ENCODE data around the gene WNK4. TPM values are rescaled to one million over a fixed set of nuclear protein-coding genes. Genes with fewer than 3 reads are reported as not detected.

WNK4 gene
- total RNA-seq, 1 donor from 2014 or later, result not detected

- DNase-seq (ENCODE audit: low spot score), result no peak
Observed at GRCh38 chr17:42796066-42796758, 15.8 kb downstream of the WNK4 start.

- DNase-seq (ENCODE audit: low spot score), result no peak
Observed at GRCh38 chr17:42797067-42798007, 16.9 kb downstream of the WNK4 start.

DNA sequence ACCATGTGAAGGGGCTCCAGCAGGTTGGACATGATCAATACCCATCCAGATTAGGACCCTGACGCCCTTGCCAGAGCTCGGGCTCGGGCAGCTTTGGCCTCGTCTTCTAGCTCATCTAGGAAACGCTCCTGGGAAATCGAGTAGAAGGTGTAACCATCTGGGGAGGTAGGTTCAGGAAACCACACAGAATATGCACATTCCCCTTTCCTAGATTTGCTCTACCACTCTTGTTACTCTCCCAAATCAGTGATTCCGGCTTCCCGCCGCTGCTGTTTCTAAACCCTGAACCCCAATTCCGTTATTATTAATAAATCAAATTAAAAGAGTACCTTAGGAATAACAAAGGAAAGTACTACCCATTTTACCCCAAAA lies 17.6 kb downstream of the WNK4 start:
- no peak for DNase-seq (ENCODE audit: low spot score)

- DNase-seq (ENCODE audit: low spot score), result peak; percentile 95
Observed at GRCh38 chr17:42798383-42799380, 18.3 kb downstream of the WNK4 start, which contains the start of the genes CNTD1 and COA3. Gene CNTD1 (plus strand): TSS chr17:42798861. CDS start chr17:42799068, 207 bp downstream. Gene COA3 (minus strand): TSS chr17:42798704. CDS start chr17:42798681, 23 bp downstream.

- DNase-seq (ENCODE audit: low spot score), result no peak
Observed at GRCh38 chr17:42803074-42803883, 22.9 kb downstream of the WNK4 start.

DNA sequence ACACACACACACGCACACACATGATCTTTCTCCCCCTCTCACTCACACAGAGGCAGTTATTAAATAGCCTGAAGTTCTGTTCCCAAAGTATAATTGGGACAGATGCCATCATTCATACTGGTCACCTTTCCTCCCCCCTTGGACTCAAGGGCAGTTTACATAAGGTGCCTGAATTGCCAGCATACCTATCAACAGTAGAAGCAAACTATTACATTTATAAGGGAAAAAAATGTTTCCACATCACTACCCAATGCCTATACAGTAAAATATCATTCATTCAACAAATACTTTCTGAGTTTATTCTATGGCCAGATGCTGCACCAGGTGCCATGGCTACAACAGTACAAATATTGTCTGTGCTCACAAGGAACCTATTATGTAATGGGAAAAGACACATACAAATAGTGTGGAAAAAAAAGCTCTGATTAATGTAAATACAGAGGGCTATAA lies 24.5 kb downstream of the WNK4 start:
- no peak for DNase-seq (ENCODE audit: low spot score)

DNA sequence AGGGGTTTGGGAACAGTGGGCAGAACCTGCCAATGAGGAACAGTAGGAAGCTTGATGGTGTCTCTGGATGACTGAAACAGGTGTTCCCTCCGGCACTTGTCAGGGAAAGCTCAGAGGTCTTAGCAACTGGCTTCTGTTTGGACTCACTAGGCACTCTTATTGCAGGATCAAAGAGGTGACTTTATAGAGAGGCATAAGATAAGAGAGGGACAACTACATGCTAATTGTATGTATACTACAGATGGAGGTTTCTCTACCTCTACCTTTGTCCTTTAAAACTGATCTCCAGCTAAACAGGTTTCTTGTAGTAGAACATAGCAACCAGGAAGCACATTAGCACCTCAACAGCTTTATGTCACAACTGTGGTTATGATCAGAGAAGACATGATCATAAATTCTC lies 25.8 kb downstream of the WNK4 start:
- DNase-seq (ENCODE audit: low spot score), result no peak

DNA sequence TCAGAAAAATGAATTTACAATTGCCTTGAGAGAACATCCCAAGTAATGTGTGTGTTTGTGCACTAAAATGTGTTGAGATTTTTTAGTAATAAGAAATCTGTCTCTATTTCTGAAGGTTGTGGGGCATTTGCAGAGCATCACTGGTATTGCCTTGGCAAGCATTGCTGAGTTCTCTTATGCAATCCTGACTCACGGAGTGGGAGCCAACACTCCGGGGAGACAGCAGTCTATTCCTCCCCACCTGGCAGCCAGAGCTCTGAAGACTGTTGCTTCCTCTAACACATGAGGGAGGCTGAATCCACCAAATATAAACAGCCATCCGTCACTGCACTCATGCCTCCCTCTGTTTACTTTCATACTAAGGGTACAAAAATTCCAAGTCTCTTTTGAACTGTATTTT lies 28.8 kb downstream of the WNK4 start:
- no peak for DNase-seq (ENCODE audit: low spot score)

GRCh38 chr17:42814633-42815399 lies 34.4 kb downstream of the WNK4 start:
- no peak for DNase-seq (ENCODE audit: low spot score)

- DNase-seq (ENCODE audit: low spot score), result no peak
Observed at GRCh38 chr17:42817866-42818265, 37.5 kb downstream of the WNK4 start.

- DNase-seq (ENCODE audit: low spot score), result no peak
Observed at GRCh38 chr17:42818379-42818778, 38.0 kb downstream of the WNK4 start.

- DNase-seq (ENCODE audit: low spot score), result no peak
Observed at GRCh38 chr17:42819939-42820535, 39.6 kb downstream of the WNK4 start.

DNA sequence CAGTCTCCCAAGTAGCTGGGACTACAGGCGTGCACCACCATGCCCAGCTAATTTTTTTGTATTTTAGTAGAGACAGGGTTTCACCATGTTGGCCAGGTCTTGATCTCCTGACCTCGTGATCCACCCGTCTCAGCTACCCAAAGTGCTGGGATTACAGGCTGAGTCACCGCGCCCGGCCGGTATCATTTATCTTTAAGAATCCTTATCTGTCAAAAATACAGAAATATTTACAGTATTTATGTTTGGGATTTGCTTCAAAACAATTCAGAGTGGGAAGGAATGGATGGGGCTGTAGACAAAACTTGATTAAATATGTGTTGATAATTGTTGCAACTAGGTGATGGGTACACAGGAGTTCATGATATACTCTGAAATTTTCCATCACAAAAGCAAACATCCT lies 40.8 kb downstream of the WNK4 start:
- DNase-seq (ENCODE audit: low spot score), result no peak

- no peak for DNase-seq (ENCODE audit: low spot score)
Observed at GRCh38 chr17:42827472-42827871, 47.1 kb downstream of the WNK4 start.

DNA sequence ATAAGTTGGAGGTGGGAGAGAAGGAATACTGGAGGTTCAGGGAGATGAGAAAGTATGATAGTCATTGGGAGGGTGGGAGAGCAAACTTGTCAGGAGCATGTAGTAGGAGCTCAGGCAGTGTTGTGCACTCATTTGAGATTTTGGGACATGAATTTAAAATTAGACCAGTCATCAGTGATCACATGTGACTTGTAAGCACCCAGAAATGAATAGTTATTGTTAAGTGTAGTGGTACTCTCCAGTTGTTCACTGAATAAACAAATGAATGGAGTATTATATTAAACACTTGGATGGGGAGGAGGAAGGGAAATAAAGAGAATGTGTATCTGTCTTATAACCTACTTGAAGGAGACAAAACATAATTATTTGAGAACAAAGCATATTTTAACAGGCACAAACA lies 50.6 kb downstream of the WNK4 start:
- DNase-seq (ENCODE audit: low spot score), result no peak

DNA sequence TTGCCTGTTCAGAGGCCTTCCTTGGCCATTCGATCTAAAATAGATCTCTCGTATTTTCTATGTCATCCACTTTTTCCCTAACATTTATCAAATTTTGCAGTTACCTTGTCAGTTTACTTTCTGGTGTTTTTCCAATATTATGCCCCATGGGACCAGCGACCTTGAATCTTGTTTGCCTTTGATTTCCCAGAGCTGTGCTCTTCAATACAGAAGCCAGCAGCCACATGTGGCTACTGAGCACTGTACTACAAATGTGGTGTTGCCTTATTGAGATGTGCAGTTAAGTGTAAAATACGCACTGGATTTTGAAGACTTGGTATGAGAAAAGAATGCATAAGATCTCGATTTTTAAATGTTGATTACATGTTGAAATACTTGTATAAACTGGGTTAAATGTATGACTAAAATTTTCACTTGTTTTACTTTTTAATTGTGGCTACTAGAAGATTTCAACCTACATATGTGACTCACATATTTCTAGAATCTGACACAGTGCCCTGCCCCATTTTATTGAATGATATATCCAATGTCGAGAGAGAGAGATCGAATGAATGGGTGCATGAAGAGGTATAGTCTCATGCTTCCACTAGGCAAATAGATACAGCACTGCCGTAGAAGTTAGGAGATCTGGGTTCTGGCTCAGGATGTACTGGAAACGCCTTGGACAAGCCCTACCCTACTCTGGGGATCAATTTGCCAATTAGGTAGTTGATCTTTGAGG lies 52.0 kb downstream of the WNK4 start:
- no peak for DNase-seq (ENCODE audit: low spot score)

GRCh38 chr17:42832934-42833766 lies 52.7 kb downstream of the WNK4 start, which contains the start of gene PSME3:
Gene PSME3 (plus strand): TSS chr17:42833397. CDS start chr17:42833632, 235 bp downstream.
- peak; percentile 97 for DNase-seq (ENCODE audit: low spot score)

Data from mesenteric fat pad (tissue), 1 donor.